Colonic mucosa (tissue), 4 donors: ENCODE measurements around the gene STOX1. TPM values are rescaled to one million over a fixed set of nuclear protein-coding genes. Genes with fewer than 3 reads are reported as not detected.

Experiments used
- DNase-seq: peaks from one replicate; pipeline ENCODE4 v3.0.0-alpha.2; 2020
- H3K27ac ChIP-seq: fragments of 200-600 bp; one replicate; pipeline ENCODE4 v1.8.0; 2021
- H3K27me3 ChIP-seq: fragments of 200-600 bp; one replicate; pipeline ENCODE4 v1.8.0; 2021
- H3K36me3 ChIP-seq: fragments of 200-600 bp; one replicate; pipeline ENCODE4 v1.8.0; 2021
- H3K4me1 ChIP-seq: fragments of 200-600 bp; one replicate; pipeline ENCODE4 v1.8.0; 2021; ENCODE audit warnings: mild to moderate bottlenecking
- H3K4me3 ChIP-seq: fragments of 200-600 bp; one replicate; pipeline ENCODE4 v1.8.0; 2021
- H3K9ac ChIP-seq, 2 donors: one replicate each; pipeline ENCODE4 v1.7.0; 2013; ENCODE audit warnings: control low read depth in 2 of 2, low read depth in 2 of 2, low read length in 2 of 2
- H3K9me3 ChIP-seq: fragments of 200-600 bp; one replicate; pipeline ENCODE4 v1.8.0; 2021
- intact Hi-C: fragments of 100-400 bp; cut with DNase I; formaldehyde crosslinking; loops from one replicate; pipeline ENCODE4 v1.14.1; 2022
- total RNA-seq, 2 donors: library from RNA; stranded (reverse); fragmentation: NEBNext Ultra II Directional in 1 of 2; extraction: Animal tissue kit (Norgen Biotek cat#: 25700) in 1 of 2; gene quantifications; one replicate each; pipeline ENCODE4 v1.2.1, GENCODE V29; 2021
- TF ChIP-seq, protein P1 (sequence below): fragments of 200-600 bp; IDR thresholded peaks from one replicate; pipeline ENCODE4 v1.8.0; 2022; ENCODE audit warnings: antibody characterized with exemption, mild to moderate bottlenecking
- donor health status: healthy.
- donor health status: DM: no; HTN: no; CAD: no.
- donor health status: DM: no; HTN: no; CAD: no.

Gene STOX1
- total RNA-seq, 2 donors from 2014 or later = 0.74 to 3.2 TPM

DNA sequence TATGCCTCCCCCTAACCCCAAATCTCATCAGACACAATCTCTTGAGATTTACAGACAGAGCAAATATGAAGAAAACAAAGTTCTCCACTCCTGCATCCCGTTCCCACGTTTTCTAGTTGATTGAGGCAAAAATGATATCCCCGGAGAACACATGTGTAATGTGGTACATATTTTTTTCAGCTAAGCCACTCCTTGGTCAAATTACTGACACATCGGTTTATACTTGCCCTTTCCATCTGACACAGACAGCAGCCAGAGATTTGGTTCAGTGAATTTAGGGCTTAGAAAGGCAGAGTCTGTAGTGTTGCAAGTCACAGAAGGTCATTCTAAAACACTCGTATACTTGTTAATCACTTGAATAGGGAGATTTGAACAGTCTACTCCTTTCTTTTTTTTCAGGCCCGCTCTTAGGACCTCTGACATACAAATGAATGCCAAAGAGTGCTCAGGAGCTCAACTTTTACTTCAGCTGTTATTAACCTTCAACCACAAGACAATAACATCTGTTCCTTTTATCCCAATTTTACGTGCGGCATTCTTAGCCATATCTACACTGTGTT is 71.9 kb downstream of the STOX1 start:
- Histone ChIP-seq H3K9me3 (no peaks in the 10 kb centered on the region), H3K27ac (no peak overlapping the region), H3K27me3 (no peaks in the 10 kb centered on the region), H3K4me1 (no peaks in the 10 kb centered on the region), H3K9ac (no peak overlapping the region), H3K4me3 (no peak overlapping the region), H3K36me3 (no peaks in the 10 kb centered on the region)
- no peak for DNase-seq
- intact Hi-C loops = loop anchor here (5.0 kb wide), 1 partner anchor 107 kb away; no protein-coding TSS in a partner anchor
- TF ChIP-seq, protein P1, sequence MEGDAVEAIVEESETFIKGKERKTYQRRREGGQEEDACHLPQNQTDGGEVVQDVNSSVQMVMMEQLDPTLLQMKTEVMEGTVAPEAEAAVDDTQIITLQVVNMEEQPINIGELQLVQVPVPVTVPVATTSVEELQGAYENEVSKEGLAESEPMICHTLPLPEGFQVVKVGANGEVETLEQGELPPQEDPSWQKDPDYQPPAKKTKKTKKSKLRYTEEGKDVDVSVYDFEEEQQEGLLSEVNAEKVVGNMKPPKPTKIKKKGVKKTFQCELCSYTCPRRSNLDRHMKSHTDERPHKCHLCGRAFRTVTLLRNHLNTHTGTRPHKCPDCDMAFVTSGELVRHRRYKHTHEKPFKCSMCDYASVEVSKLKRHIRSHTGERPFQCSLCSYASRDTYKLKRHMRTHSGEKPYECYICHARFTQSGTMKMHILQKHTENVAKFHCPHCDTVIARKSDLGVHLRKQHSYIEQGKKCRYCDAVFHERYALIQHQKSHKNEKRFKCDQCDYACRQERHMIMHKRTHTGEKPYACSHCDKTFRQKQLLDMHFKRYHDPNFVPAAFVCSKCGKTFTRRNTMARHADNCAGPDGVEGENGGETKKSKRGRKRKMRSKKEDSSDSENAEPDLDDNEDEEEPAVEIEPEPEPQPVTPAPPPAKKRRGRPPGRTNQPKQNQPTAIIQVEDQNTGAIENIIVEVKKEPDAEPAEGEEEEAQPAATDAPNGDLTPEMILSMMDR = no peak

DNA sequence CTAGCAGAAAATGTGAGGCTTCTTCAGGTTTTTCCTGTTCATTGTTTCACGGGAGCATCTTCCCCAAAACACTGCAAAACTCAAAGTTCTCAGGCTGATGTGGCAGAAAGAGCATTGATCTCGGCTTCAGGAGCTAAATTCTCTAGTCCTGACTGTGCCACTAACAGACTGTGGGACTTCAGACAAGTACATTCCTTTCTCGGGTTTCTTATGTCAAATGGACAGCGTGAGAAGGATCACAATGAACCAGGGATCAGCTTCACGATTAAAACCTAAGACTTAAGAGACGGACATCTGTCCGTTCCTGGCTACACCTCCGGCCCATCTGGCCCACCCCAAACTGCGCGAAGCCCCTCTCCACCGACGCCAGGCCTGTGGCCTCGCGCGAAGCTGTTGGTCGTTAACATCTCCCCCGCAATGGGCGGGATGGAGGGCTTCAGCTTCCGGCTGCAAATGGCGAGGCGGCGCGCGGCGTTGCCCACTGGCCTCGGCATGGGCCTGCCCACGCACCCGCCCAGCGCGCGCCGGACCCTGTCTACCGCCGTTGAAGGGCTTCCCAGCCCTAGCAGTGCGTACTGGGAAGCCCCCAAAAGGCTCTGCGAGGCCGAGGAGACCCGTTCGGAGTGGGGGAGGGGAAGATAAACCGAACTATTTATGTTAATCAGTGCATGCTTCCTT is 73.2 kb downstream of the STOX1 start:
- Histone ChIP-seq H3K27me3 (no peaks in the 10 kb centered on the region), H3K4me1 (no peaks in the 10 kb centered on the region), H3K9me3 (no peaks in the 10 kb centered on the region), H3K4me3 (peak overlapping the region; percentile 76), H3K9ac (peak overlapping the region; percentile 79 to 84), H3K27ac (peak overlapping the region; percentile 95), H3K36me3 (no peaks in the 10 kb centered on the region)
- no peak for DNase-seq
- intact Hi-C loops = no loop called here
- TF ChIP-seq, protein P1 = no peak

DNA sequence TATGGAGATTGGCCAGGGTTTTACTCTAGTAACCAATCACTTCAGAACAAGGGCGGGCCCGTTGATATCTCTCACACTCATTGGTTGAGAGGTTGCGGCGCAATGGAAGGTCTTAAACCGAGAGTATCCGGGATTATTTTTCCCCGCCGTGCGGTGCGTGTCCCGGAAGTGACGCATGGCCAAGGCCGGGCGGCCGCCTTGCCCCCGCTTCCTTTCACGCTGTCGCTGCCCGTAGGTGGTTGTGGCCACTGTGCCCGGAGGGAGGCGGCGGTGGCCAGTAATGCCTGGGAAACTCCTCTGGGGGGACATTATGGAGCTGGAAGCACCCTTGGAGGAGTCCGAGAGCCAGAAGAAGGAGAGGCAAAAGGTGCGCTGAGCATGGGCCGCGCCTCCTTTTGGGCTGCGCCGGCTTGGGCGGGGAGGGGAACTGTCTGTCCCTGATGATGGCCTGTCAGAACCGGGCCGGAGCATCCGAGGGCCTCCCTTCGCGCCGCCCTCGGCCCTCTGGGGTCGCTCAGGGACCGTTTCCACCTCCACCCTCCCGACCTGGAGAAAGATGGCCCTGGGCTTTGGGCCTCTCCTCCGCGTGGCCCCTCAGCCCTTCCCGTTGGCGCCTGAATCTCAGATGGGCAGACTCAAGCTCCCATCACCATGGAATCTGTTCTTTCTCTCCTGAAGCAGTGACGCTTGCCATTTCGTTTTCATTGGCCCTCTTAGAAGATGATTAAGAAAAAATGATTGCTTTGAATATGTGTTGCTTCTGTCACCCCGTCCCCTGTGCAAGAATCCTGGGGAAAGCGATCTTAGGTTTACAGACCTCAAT is 74.0 kb downstream of the STOX1 start, which contains the start of gene DDX50:
TSS of gene DDX50 (plus strand) at position 211 of the 823 bp plus-strand sequence. CDS start at position 281, 70 bp downstream.
- H3K4me1 ChIP-seq = no peaks in the 10 kb centered on the region
- no peaks in the 10 kb centered on the region for H3K36me3 ChIP-seq
- intact Hi-C loops = no loop called here
- peak within 1 kb of the TSS; percentile 95 for H3K27ac ChIP-seq
- H3K9ac ChIP-seq = peak within 1 kb of the TSS; percentile 79 to 84
- H3K4me3 ChIP-seq = peak within 1 kb of the TSS; percentile 76
- H3K27me3 ChIP-seq = no peaks in the 10 kb centered on the region
- peak; percentile 98 for DNase-seq
- TF ChIP-seq, protein P1 = no peak
- H3K9me3 ChIP-seq = no peaks in the 10 kb centered on the region

DNA sequence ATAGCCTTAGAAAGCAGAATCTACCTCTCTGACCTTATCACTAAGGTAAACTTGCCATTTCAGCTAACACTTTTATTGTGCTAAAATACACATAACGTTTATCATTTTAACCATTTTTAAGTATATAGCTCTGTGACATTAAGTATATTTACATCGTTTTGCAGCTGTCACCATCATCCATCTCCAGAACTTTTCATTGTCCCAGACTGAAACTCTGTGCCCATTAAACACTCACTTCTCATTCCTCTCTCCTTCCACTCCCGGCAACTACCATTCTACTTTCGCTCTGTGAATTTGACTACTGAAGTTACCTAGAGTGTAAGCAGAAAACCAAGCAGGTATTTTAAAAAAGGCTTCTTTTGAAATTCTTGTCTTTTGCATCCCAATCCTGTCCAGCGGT is 75.1 kb downstream of the STOX1 start:
- no peak overlapping the region for H3K4me3 ChIP-seq
- H3K27ac ChIP-seq = no peak overlapping the region

DNA sequence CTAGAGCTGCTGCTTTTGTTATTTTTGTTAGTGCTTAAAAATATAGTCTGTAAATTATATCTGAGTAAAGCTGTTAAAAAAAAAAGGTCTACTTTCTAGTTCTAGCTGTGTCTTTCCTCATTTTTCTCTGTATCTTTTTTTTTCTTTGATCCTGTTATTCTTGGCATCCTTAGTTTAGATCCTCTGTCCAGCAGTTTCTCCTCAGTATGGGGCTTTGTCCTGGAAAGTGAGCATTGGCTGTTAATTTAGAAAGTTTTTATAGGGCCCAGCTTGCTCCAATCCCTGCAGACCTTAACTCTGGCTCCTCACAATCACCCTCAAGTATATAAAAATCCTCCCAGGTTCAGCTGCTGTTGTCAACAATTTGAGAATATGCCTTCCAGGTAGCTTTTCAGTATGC is 97.3 kb downstream of the STOX1 start:
- Histone ChIP-seq H3K36me3 (no peaks in the 10 kb centered on the region), H3K27ac (no peak overlapping the region), H3K9me3 (no peaks in the 10 kb centered on the region), H3K27me3 (no peaks in the 10 kb centered on the region), H3K4me1 (no peaks in the 10 kb centered on the region), H3K9ac (no peak overlapping the region), H3K4me3 (no peak overlapping the region)
- no peak for DNase-seq
- intact Hi-C loops = no loop called here
- TF ChIP-seq, protein P1 = no peak

More for the DNA sequence above, 75.1 kb downstream of the STOX1 start:
- DNase-seq = no peak
- H3K9me3 ChIP-seq = no peaks in the 10 kb centered on the region
- H3K4me1 ChIP-seq = no peaks in the 10 kb centered on the region
- intact Hi-C loops = no loop called here
- TF ChIP-seq, protein P1 = no peak
- H3K9ac ChIP-seq = no peak overlapping the region
- H3K36me3 ChIP-seq = no peaks in the 10 kb centered on the region
- H3K27me3 ChIP-seq = no peaks in the 10 kb centered on the region
